HEK293T (cell line): ENCODE data around the gene BFAR.
"Not testable (repeated sequence)": the region's sequence is repeated elsewhere in the genome, so short reads cannot be mapped to it uniquely, and the experiment has no call there.

Source experiments
- CTCF ChIA-PET: fragments of 350-600 bp; formaldehyde crosslinking; extraction: SDS; loops from one replicate; lab custom pipeline; 2021; ENCODE audit warnings: antibody characterized with exemption, inconsistent platforms; lab: Yijun Ruan, JAX
- POLR2A ChIA-PET: fragments of 350-600 bp; formaldehyde crosslinking; extraction: SDS; loops from one replicate; lab custom pipeline; 2020; ENCODE audit warnings: antibody characterized with exemption, inconsistent platforms; lab: Yijun Ruan, JAX
- DNase-seq: peaks from one replicate; pipeline ENCODE4 v3.0.0; 2012; ENCODE audit warnings: mixed read lengths; ENCODE audit errors: extremely low spot score

Gene BFAR

DNA sequence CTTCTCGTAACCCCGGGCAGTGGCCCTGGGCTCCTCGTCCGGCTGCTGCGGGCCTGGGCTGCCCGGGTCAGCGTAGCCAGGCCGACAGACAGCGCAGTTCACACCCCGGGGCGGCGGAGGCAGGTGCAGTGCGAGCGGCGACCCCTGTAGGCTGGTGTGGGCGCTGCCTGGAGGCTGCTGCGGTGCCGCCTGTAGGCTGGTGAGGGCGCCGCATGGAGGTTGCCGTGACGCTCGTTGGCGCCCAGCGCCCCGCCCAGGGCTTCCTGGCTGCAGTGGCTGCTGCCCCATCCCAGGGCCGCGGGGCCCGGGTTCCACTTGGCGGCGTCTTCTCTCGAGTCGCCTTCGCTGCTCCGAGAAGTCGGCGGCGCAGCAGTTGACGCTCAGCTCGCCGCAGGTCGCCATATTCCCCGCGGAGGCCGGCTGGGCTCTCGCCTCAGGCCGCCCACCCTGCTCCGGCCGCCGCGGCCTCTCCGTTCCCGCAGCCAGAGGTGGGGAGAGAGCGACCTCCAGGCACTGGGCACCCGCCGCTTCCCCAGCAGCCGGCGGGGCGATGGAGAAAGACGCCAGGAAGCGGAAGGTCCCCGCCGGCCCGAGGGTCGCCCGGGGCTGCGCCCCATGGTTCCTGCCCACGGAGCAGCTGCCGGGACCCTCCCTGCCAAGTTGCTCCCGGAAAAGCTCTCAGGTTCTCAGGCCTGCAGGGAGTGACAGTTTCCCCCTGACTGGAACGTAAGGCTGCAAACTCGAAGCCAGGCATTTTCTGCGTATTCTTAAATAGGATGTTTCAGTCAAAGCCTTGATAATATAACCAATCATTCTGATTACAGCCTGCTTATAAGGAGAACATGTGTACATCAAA lies 70.6 kb downstream of the BFAR start, which contains the start of gene NPIPA3:
Gene NPIPA3, plus strand, starts transcription at position 256 of the 856 bp plus-strand sequence. CDS start 5,533 bp downstream, outside the sequence.
- POLR2A ChIA-PET, DNase-seq, CTCF ChIA-PET: not testable (repeated sequence)
